ENCODE measurements around the gene NAT10.
A peak's percentile ranks its signal among the peaks of the same experiment; 100 is the strongest.
"Not testable (repeated sequence)": the region's sequence is repeated elsewhere in the genome, so short reads cannot be mapped to it uniquely, and the experiment has no call there.

NAT10 gene

GRCh38 chr11:34105079-34105956 is at the start of gene NAT10:
TSS of gene NAT10 (plus strand) at chr11:34105629. CDS start at chr11:34108226, 2,597 bp downstream.
- peak; percentile 99 for DNase-seq (ENCODE audit: low spot score)

DNA sequence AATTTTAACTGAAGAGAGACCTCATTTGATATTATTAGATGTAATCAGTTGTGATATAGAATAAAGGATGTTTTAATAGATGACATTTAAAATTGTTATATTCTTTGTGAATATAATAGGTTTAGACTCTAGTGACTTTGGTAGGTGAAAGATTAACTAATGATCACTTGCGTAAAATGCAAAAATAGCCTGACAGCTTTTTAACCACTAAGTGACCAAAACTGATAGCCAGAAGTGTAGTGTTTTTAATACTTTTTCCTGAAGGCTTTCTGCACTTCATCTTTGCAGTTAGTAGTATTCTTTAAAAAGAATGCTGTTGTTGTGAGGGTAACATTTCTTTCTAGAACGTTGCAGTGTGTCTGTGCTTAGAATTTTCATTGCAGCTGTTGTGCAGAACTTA is 48.8 kb upstream of the NAT10 start:
- DNase-seq (ENCODE audit: low spot score) = no peak

DNA sequence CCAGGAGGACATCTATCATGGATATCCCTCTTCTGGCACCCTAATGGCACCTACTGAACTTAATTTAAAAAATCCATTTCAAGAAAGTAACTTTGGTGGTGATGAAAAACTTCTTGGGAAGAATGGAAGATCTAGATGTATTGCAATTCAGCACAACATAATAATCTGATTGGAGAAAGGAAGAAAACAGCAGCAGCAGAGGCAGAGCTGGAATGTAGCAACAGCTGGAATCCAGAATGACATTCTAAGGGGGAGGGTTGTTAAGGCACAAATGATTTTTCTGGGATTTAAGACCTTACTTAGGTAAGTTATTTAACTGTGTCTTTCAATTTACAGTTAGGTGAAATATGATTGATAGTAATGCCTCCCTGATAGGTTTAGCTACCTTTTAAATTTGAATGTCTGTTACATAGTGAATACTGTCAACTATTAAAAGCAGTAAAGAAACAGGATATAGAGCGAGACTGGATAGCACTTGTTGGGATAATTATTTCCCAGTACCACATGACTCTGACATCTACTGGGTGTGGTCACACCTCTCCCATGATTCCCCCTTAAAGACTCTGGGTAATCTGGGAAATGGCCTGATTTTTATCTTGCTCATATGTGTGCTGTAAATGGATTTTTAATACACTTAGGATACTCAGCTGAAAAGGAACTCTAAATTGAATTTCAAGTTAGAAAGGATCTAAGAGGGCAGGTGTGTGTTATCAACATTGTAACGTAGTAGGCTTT is 42.2 kb upstream of the NAT10 start:
- no peak for DNase-seq (ENCODE audit: low spot score)

GRCh38 chr11:34064291-34064690 is 41.1 kb upstream of the NAT10 start:
- no peak for DNase-seq (ENCODE audit: low spot score)

DNA sequence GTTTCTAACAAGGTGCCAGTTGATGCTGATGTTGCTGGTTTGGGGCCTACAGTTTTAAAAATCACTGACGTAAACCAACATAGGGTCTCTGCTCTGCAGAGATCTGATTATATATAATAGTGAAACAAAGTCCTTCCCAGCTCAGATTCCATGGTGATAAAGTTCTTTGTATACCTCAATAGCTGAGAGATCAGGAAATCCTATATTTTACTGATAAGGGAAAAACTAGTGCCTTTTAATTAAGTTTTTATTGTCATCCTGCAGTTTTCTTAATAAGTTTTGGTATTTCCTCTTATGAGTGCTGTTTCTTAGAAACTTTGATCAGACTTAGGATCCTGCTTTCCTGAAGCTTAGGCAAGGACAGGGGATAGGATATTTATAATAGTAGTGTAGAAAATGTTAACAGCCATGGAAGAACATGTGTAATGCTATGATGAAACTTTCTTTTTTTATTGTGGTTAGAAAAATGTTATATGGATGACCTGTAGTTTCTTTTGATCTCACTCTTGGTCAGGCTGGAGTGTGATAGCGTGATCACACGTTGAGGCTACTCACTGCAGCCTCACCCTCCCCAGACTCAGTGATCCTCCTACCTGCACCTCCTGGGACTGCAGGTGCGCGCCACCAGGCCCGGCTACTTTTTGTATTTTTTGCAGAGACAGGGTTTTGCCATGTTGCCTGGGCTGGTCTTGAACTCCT is 39.8 kb upstream of the NAT10 start:
- DNase-seq (ENCODE audit: low spot score) = no peak

DNA sequence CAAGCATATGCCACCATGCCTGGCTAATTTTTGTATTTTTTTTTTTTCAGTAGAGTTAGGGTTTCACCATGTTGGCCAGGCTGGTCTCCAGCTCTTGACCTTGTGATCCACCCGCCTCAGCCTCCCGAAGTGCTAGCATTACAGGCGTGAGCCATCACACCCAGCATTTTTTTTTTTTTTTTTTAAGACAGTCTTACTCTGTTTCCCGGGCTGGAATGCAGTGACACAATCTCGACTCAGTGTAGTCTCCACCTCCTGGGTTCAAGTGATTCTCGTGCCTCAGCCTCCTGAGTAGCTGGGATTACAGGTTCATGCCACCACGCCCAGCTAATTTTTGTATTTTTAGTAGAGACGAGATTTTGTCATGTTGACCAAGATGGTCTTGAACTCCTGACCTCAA is 38.7 kb upstream of the NAT10 start:
- not testable (repeated sequence) for DNase-seq (ENCODE audit: low spot score)

DNA sequence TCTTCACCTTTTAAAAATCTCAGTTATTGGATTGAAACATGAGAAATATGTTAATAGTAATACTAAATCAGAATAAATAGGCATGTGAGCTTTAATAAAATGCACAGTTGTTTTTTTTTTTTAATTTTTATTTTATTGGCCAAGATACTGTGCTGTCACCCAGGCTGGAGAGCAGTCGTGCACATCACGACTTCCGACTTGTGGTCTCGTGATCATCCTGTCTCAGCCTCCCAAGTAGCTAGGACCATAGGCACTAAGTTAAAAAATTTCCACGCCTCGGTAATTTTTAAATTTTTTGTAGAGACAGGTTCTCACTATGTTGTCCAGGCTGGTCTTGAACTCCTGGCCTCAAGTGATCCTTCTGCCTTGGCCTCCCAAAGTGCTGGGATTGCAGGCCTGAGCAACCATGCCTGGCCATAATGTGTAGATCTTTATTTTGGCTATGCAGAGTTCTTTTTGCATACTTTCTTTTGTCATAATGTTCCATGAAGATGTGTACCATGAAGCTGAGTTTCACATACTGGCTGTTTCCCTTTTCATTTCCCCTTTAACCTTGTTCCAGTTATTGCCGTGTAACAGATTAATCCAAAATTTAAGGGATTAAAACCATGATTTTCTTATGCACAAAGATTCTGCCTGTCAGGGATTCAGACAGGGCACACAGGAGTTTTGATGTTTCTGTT is 37.9 kb upstream of the NAT10 start:
- DNase-seq (ENCODE audit: low spot score) = no peak

- no peak for DNase-seq (ENCODE audit: low spot score)
Measured at GRCh38 chr11:34068111-34068510, 37.3 kb upstream of the NAT10 start.

DNA sequence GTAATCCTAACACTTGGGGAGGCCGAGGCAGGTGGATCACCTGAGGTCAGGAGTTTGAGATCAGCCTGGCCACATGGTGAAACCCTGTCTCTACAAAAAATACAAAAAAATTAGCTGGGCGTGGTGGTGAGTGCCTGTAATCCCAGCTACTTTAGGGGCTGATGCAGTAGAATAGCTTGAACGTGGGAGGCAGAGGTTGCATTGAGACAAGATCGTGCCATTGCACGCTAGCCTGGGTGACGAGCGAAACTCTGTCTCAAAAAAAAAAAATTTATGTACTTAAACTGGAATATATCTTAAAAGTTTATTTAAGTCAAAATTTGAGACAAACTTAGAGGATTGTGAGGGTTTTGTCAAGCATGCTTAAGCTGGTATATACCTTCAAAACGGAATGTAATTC is 34.1 kb upstream of the NAT10 start:
- DNase-seq (ENCODE audit: low spot score) = not testable (repeated sequence)

DNA sequence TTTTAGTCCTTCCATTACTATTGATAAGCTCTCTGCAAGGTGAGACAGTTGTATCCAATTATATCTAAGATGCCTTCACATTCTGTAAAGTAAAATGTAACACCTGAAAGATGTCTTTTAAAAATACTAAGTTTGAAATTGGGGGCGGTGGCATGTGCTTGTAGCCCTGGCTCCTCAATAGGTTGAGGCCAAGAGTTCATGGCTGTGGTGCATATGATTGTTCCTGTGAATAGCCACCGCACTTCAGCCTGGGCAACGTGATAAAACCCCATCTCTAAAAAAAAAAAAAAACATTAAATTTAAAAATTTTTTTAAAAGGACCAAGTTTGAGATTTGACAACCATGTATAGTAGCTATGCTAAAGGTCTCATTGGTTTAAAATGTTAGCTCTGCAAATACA is 33.4 kb upstream of the NAT10 start:
- no peak for DNase-seq (ENCODE audit: low spot score)

DNA sequence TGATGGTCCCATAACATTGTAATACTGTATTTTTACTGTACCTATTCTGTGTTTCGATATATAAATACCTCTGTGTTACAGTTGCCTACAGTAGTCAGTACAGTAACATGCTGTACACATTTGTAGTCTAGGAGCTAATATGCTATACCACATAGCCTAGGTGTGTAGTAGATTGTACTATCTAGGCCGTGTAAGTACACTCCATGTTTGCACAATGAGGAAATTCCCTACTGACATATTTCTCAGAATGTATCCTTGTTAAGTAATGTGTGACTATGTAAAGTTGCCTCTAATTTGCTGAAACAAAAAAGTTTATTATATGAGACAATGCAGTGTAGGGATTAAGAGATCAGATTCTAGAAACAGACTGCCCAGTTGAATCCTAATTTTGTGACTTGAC is 32.6 kb upstream of the NAT10 start:
- DNase-seq (ENCODE audit: low spot score) = no peak

- DNase-seq (ENCODE audit: low spot score) = no peak
Measured at GRCh38 chr11:34074391-34074790, 31.0 kb upstream of the NAT10 start.

DNA sequence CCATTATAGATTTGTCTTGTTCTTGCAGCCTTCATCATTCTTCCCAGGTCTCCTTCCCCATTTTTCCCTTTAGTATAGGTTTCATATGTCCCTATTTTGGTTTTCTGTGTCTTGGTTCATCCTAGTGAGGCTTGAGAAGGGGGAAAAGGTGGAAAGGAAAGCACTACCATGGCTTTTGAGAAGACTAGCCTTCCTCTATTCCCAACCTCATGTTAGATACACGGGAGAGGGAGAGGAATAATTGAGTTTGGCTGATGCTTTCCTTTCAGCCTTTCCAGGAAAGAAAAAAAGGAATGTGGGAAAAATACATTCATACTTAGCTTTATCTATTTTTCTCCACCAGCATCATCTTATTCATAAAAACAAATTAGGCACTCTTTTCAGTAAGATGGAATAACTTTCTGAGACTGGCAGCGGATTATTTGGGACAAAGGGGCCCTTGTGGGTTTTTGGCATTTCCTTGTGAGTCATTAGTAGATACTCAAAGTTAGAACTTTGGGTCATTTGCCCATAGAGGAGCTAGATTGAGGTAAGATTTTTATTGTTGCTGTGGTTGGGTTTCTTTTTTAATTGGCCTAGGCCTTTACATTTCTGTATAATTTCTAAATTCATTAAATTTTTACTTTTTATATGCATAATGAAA is 30.1 kb upstream of the NAT10 start:
- no peak for DNase-seq (ENCODE audit: low spot score)

- DNase-seq (ENCODE audit: low spot score) = no peak
Measured at GRCh38 chr11:34080609-34081008, 24.8 kb upstream of the NAT10 start.

DNA sequence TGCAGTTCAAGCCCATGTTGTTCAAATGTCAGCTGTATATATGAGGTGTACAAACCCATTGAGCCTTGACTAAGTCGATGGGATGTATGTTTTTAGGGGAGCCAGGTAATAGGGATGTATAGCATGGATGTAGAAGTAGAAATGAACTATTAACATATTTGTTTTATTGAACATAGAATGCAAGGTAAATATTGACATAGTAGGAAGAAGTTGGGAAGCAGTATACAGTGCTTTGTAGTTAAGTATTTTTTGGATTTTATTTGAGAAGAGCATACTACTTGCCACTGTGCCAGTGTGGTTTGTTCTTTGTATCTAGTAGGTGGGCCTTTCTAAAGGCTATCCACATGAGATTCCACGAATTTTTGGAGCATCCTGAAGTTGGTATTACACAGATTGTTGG is 20.8 kb upstream of the NAT10 start:
- DNase-seq (ENCODE audit: low spot score) = no peak

DNA sequence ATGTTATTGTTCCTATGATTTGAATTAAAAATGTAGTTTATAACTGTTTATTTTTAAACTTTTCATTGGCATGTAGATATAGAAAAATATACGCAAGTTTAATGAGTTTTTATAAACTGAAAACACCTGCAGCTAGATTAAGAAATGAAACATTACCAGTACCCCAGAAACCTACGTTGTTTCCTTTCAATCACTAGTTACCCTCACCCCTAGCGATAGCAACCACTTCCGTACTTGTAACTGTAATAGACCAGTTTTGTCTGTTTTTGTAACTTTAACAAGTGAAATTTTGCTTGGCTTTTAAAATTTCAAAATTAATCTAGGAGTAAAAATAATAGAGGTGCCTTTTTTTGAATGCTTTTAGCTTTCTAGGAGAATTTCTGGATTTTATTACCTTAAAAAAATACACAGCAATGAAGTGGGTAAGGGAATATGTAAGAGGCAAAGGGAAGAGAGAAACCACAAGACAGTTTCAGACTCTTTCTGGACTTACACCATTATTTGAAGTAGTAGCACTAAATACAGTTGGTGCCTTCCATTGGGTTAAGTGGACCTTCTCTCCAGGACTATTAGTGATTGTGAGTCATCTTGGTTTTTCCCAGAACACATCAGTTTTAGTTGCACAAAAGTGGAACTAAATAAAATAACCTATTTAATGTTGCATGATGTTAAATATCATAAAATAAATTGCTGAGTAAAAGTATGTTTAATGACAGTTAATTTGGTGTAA is 18.7 kb upstream of the NAT10 start:
- peak; percentile 39 for DNase-seq (ENCODE audit: low spot score)

DNA sequence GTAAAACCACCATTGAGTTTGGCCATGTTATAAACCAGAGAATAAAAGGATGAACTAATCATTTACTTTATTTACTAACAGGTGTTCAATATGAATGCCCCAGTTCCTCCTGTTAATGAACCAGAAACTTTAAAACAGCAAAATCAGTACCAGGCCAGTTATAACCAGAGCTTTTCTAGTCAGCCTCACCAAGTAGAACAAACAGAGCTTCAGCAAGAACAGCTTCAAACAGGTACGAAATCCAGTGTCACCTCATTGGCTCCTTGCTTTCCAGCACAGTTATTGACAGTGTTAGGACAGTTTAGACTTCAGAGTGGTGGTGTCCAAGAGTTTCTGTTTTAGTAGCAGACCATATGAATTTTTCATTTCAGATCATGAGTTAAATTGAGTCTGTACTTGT is 13.6 kb upstream of the NAT10 start:
- no peak for DNase-seq (ENCODE audit: low spot score)

- DNase-seq (ENCODE audit: low spot score) = not testable (repeated sequence)
Measured at GRCh38 chr11:34094900-34095299, 10.5 kb upstream of the NAT10 start.

DNA sequence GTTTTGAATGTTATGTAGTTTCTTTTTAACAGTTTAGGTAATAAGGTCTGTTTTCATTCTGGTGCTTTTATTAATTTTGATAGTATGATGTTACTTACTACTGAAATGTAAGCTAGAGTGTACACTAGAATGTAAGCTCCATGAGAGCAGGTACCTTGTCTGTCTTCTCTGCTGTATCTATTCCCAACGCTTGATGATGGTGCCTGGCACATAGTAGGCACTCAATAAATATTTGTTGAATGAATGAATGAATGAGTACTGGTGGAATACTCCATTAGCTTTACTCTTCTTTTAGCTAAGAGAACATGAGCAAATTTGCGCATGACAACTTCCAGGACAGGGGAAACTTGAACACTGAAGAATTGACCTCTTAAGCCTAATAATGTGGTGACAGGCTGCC is 6.6 kb upstream of the NAT10 start:
- DNase-seq (ENCODE audit: low spot score) = no peak

GRCh38 chr11:34104680-34105078 is 750 bp upstream of the NAT10 start:
- no peak for DNase-seq (ENCODE audit: low spot score)

DNA sequence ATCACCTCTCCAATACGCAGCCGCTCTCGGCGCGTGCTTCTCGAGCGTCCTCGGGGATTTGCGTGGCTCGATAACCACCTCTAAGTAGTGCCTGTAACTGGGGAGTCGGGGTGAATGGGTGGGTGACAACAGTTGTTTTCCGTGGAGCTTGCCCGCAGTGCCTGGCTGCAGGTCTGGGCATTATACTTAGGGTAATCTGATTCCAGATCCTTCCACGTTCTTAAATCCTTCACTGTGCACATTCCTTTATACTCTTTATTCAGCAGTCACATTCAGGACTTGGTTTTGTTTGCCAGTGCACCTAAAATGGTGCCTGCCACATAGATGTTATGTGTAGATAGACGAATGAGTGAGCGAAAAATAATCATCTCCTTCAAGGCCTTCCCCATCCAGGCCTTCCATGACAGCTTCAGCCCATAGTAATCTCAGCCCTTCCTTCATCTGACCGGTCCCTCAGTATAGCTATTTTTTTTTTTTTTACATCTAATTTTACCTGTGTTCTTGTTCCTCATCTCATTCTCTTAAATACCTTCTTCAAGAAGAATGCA is 602 bp downstream of the NAT10 start:
- DNase-seq (ENCODE audit: low spot score) = no peak

Data from CD4-positive, alpha-beta T cell treated with Interleukin-2 at 100 ng/mL for 4 hours (primary cell).